ENCODE measurements around the gene RBM20. TPM values are rescaled to one million over a fixed set of nuclear protein-coding genes. Genes with fewer than 3 reads are reported as not detected.
A peak's percentile ranks its signal among the peaks of the same experiment; 100 is the strongest.
"Not testable (repeated sequence)": the region's sequence is repeated elsewhere in the genome, so short reads cannot be mapped to it uniquely, and the experiment has no call there.

Gene RBM20
- total RNA-seq, 2 donors from 2014 or later, result 7.8 to 13.9 TPM

- Histone ChIP-seq H3K27me3 (replicated peaks; ENCODE audit: insufficient read depth) (no peaks in the 10 kb centered on the region), H3K4me3 (no peak overlapping the region), H3K9me3 (no peaks in the 10 kb centered on the region), H3K27ac (peak overlapping the region in 1 of 2 donors; percentile 95), H3K4me1 (ENCODE audit: control insufficient read depth in 1 of 2, low read depth in 2 of 2) (peaks cover 42 to 68% of the 10 kb centered on the region in 2 donors), H3K36me3 (no peaks in the 10 kb centered on the region)
- TF ChIP-seq CTCF (IDR thresholded peaks at IDR 0.05), result no peak
- DNase-seq (ENCODE audit: low spot score) (no peak), ATAC-seq (ENCODE audit: insufficient number of reproducible peaks, low FRiP score, low read depth) (no peak)
These were observed 219.2 kb downstream of the RBM20 start for GRCh38 chr10:110863361-110863760.

DNA sequence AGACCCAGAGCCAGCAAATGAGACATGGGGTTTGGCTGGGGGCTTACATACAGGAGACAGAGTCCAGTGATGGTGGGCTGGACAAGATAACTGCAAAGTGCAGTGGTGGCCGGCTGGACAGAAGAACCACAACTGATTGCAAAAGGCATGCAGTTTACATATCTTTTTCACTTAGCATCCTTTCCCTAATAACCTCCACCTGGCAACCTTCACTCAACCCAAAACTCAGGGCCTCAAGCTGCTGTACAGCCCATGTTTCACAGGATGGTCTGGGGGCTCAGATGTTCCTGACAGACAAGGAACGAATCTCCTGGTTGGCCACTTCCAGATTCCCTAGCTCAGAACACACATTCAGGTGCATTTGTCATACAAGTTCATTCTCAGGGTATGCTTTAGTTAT is 219.8 kb downstream of the RBM20 start:
- H3K36me3 ChIP-seq, result no peaks in the 10 kb centered on the region
- H3K4me1 ChIP-seq (ENCODE audit: control insufficient read depth in 1 of 2, low read depth in 2 of 2), result peaks cover 44 to 70% of the 10 kb centered on the region in 2 donors
- DNase-seq (ENCODE audit: low spot score) (no peak), ATAC-seq (ENCODE audit: insufficient number of reproducible peaks, low FRiP score, low read depth) (no peak)
- no peak for TF ChIP-seq CTCF (IDR thresholded peaks at IDR 0.05)
- no peak overlapping the region for H3K4me3 ChIP-seq
- H3K27ac ChIP-seq, result peak overlapping the region in 1 of 2 donors; percentile 95
- no peaks in the 10 kb centered on the region for H3K27me3 ChIP-seq (replicated peaks; ENCODE audit: insufficient read depth)
- H3K9me3 ChIP-seq, result no peaks in the 10 kb centered on the region

DNA sequence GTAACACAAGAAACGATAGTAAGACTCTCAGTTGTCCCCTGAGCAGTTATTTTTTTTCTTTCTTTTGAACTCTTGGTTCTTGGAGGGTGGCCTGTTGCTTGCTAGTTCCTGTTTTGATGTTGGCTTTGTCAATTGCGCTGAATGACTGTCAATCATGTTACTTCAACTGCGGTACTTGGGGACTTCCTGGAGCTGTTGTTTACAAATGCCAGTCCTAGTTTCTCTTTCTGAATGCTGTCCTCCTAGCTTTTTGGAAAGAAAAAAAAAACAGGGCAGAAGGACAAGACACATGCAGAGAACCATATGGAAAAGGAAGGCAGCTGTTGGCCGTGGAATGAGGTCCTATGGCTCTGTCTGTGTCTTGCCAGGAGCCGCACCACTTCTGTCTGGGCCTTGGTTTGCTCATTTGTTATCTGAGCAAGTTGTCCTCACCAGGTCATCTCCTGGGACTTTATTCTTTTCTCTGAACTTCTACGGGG is 220.6 kb downstream of the RBM20 start:
- Histone ChIP-seq H3K9me3 (no peaks in the 10 kb centered on the region), H3K4me1 (ENCODE audit: control insufficient read depth in 1 of 2, low read depth in 2 of 2) (peaks cover 39 to 63% of the 10 kb centered on the region in 2 donors), H3K27ac (peak overlapping the region; percentile 89 to 95), H3K27me3 (replicated peaks; ENCODE audit: insufficient read depth) (no peaks in the 10 kb centered on the region), H3K4me3 (peak overlapping the region; percentile 40), H3K36me3 (no peaks in the 10 kb centered on the region)
- ATAC-seq (ENCODE audit: insufficient number of reproducible peaks, low FRiP score, low read depth), result no peak
- no peak for DNase-seq (ENCODE audit: low spot score)
- no peak for TF ChIP-seq CTCF (IDR thresholded peaks at IDR 0.05)

GRCh38 chr10:110865186-110865808 is 221.2 kb downstream of the RBM20 start:
- Histone ChIP-seq H3K4me1 (ENCODE audit: control insufficient read depth in 1 of 2, low read depth in 2 of 2) (peaks cover 39 to 60% of the 10 kb centered on the region in 2 donors), H3K27ac (peak overlapping the region; percentile 89 to 95), H3K27me3 (replicated peaks; ENCODE audit: insufficient read depth) (no peaks in the 10 kb centered on the region), H3K9me3 (no peaks in the 10 kb centered on the region), H3K36me3 (no peaks in the 10 kb centered on the region), H3K4me3 (peak overlapping the region; percentile 40)
- no peak for DNase-seq (ENCODE audit: low spot score)
- no peak for TF ChIP-seq CTCF (IDR thresholded peaks at IDR 0.05)
- ATAC-seq (ENCODE audit: insufficient number of reproducible peaks, low FRiP score, low read depth), result no peak

DNA sequence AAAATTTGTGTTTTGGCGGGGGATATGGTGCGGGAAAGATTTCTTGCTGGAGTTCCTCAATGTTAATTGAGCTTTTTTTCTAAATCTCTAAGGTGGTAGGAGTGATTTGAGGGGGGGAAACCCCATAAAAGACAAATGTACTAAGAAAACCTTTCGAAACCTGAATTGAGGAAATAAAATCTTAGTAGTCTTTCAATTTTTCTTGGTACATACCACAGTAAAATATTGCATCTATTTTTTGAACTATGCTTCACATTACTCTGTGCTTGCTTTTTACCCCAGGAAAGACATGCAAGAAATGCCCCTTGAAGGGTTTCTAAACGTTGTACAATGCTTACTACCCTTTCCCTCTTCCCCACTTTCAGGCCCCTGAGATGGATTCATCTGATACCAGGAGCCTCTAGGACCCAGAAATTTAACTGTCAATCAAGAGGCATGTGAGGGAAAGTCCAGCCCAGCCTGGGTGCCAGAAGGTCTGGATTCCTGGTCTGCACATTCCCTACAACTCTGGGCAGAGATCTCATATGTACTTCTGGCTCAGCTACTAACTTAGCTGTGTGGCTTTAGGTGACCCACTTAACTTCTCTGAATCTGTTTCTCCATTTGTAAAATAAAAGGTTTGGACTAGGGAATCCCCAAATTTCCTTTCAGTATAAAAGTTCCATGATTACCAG is 221.8 kb downstream of the RBM20 start:
- DNase-seq (ENCODE audit: low spot score) (no peak), ATAC-seq (ENCODE audit: insufficient number of reproducible peaks, low FRiP score, low read depth) (no peak)
- H3K27ac ChIP-seq, result peak overlapping the region; percentile 89 to 95
- H3K27me3 ChIP-seq (replicated peaks; ENCODE audit: insufficient read depth), result no peaks in the 10 kb centered on the region
- peaks cover 42 to 61% of the 10 kb centered on the region in 2 donors for H3K4me1 ChIP-seq (ENCODE audit: control insufficient read depth in 1 of 2, low read depth in 2 of 2)
- no peaks in the 10 kb centered on the region for H3K36me3 ChIP-seq
- H3K9me3 ChIP-seq, result no peaks in the 10 kb centered on the region
- H3K4me3 ChIP-seq, result peak overlapping the region; percentile 38
- TF ChIP-seq CTCF (IDR thresholded peaks at IDR 0.05), result no peak

DNA sequence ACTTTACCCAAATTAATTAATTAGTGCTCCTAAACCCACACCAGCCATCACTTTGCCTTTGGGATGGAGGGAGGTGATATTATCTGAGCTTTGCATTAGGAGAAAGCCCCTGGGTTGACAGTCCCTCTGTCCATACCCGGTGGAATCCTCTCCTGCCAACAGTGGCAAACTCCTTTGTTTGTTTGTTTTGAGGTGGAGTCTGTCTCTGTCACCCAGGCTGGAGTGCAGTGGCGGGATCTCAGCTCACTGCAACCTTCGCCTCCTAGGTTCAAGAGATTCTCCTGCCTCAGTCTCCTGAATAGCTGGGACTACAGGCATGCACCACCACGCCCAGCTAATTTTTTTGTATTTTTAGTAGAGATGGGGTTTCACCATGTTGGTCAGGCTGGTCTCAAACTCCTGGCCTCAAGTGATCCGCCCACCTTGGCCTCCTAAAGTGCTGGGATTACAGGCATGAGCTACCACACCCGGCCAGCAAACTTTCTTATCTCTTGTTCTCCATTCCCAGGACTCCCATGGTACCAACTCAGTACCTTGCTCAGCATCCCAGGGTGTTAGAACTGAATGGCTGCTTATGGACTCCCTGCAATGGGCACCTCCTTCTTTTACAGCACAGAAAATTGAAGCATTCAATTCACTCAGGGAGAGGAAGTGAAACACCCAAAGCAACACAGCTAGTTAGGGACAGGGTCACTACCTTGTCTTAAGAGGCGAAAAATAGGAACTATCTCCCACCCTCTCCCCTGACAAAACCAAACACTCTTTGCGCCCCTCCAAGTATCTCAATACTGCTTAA is 223.1 kb downstream of the RBM20 start:
- not testable (repeated sequence) for DNase-seq (ENCODE audit: low spot score); H3K4me3 ChIP-seq; H3K27me3 ChIP-seq (replicated peaks; ENCODE audit: insufficient read depth); H3K36me3 ChIP-seq; ATAC-seq (ENCODE audit: insufficient number of reproducible peaks, low FRiP score, low read depth); H3K9me3 ChIP-seq
- Histone ChIP-seq H3K27ac (peak overlapping the region; percentile 89 to 95), H3K4me1 (ENCODE audit: control insufficient read depth in 1 of 2, low read depth in 2 of 2) (peaks cover 42 to 65% of the 10 kb centered on the region in 2 donors)
